Measurements from ENCODE around the gene PAPLN. TPM values are rescaled to one million over a fixed set of nuclear protein-coding genes. Genes with fewer than 3 reads are reported as not detected.

The PAPLN gene
- polyA plus RNA-seq, 1 donor (not counting 4 experiments of a cell fraction or from before 2014, with no cell fraction given): 8.2 TPM

DNA sequence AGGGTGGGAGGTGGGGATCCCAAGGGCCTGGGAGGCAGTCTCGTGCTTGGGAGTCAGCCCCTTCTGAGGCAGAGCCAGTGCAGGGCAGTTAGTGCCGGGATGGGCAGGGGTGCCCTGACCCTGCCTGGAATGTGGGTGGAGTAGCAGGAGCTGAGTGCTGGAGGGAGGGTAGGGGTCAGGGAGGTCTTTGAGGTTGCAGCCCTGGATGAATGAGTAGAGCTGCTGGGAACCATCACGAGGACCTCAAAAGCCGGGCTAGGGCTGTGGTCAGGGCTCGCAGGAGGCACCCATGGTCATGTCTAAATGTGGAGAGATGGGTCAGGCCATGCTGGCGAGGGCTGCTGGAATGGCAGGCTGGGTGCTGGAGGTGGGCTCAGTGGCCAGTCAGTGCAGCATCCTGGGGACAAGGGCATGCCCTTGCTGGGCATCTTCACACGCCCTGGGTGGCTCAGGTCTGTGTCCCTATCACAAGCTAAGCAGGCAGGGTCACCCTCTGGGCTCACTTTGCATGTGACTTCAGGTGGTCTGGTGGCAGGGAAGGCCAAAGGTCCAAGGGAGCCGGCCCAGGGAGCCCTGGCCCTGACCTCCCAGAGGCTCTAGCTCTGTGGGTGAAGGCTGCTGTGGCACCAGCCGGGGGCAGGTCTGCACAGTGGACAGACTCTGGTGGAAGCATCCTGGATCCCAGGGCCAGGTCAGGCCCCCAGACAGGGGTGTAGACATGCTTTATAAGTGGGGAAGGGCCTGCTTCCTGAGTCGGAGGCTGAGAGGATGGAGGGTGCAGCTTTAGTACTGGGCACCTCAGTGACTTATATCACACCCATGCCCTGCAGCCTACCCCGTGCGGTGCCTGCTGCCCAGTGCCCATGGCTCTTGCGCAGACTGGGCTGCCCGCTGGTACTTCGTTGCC, 24.5 kb downstream of the PAPLN start:
- Histone ChIP-seq H3K36me3 (ENCODE audit: control insufficient read depth in 2 of 2, extremely low read depth in 1 of 2, insufficient read depth in 2 of 2, low read length in 2 of 2) (no peaks in the 10 kb centered on the region), H3K4me1 (ENCODE audit: control insufficient read depth, extremely low read depth, insufficient read depth, low read length) (peaks cover 2% of the 10 kb centered on the region), H3K9ac (ENCODE audit: control insufficient read depth, extremely low read depth, insufficient read depth, low read length) (no peak overlapping the region), H3K9me1 (ENCODE audit: control insufficient read depth, extremely low read depth, insufficient read depth, low read length) (no peaks in the 10 kb centered on the region), H3K4me3 (ENCODE audit: control insufficient read depth in 2 of 3, extremely low read depth in 1 of 3, insufficient read depth in 2 of 3, low read depth in 1 of 3, low read length in 3 of 3) (no peak overlapping the region), H3K4me2 (ENCODE audit: control insufficient read depth, extremely low read depth, insufficient read depth, low read depth, low read length) (no peak overlapping the region), H4K20me1 (ENCODE audit: control insufficient read depth, extremely low read depth, insufficient read depth, low read length) (no peaks in the 10 kb centered on the region), H3K27ac (ENCODE audit: control insufficient read depth, insufficient read depth, low read length) (no peak overlapping the region), H3K79me2 (ENCODE audit: control insufficient read depth, insufficient read depth, low read length) (no peaks in the 10 kb centered on the region), H2AFZ (ENCODE audit: control insufficient read depth, low read length) (no peak overlapping the region), H3K9me3 (ENCODE audit: control insufficient read depth, low read depth, low read length) (no peaks in the 10 kb centered on the region), H3K27me3 (ENCODE audit: control insufficient read depth, extremely low read depth, insufficient read depth, low read length) (no peaks in the 10 kb centered on the region)
- no peak for DNase-seq (ENCODE audit: low read depth, low spot score)
- no peak for FAIRE-seq
- dilution Hi-C loops (cut with MboI; ENCODE audit: extremely low pct_ligation_motif_present, low sequenced_read_pairs): no loop called here
- TF ChIP-seq, protein P1, sequence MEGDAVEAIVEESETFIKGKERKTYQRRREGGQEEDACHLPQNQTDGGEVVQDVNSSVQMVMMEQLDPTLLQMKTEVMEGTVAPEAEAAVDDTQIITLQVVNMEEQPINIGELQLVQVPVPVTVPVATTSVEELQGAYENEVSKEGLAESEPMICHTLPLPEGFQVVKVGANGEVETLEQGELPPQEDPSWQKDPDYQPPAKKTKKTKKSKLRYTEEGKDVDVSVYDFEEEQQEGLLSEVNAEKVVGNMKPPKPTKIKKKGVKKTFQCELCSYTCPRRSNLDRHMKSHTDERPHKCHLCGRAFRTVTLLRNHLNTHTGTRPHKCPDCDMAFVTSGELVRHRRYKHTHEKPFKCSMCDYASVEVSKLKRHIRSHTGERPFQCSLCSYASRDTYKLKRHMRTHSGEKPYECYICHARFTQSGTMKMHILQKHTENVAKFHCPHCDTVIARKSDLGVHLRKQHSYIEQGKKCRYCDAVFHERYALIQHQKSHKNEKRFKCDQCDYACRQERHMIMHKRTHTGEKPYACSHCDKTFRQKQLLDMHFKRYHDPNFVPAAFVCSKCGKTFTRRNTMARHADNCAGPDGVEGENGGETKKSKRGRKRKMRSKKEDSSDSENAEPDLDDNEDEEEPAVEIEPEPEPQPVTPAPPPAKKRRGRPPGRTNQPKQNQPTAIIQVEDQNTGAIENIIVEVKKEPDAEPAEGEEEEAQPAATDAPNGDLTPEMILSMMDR (optimal IDR thresholded peaks at IDR 0.05 in 1 of 3, IDR thresholded peaks at IDR 0.05 in 1 of 3, conservative IDR thresholded peaks at IDR 0.05 in 1 of 3; ENCODE audit: extremely low read depth in 1 of 3, insufficient read depth in 2 of 3, low read length in 3 of 3): no peak
- no peak for TF ChIP-seq EZH2 (IDR thresholded peaks at IDR 0.05; ENCODE audit: low read length)

DNA sequence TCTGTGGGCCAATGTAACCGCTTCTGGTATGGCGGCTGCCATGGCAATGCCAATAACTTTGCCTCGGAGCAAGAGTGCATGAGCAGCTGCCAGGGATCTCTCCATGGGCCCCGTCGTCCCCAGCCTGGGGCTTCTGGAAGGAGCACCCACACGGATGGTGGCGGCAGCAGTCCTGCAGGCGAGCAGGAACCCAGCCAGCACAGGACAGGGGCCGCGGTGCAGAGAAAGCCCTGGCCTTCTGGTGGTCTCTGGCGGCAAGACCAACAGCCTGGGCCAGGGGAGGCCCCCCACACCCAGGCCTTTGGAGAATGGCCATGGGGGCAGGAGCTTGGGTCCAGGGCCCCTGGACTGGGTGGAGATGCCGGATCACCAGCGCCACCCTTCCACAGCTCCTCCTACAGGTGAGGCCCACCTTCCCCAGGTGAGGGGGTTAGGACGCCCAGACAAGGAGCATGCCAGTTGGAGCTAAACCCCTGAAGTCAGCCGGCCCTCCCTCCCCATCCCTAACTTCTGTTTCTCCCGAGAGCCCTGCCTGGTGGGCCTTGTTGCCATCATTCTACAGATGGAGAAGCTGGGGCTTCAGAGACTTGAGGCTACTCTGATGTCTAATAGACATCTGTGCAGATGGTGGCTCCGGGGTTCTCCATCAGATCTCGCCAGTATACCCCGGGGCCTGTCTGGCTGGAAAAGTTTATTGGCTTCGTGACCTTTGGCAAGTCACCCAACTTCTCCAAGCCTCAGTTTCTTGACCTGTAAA, 25.3 kb downstream of the PAPLN start:
- Histone ChIP-seq H3K4me3 (ENCODE audit: control insufficient read depth in 2 of 3, extremely low read depth in 1 of 3, insufficient read depth in 2 of 3, low read depth in 1 of 3, low read length in 3 of 3) (no peak overlapping the region), H3K9me1 (ENCODE audit: control insufficient read depth, extremely low read depth, insufficient read depth, low read length) (no peaks in the 10 kb centered on the region), H3K79me2 (ENCODE audit: control insufficient read depth, insufficient read depth, low read length) (no peaks in the 10 kb centered on the region), H3K9me3 (ENCODE audit: control insufficient read depth, low read depth, low read length) (no peaks in the 10 kb centered on the region), H3K27me3 (ENCODE audit: control insufficient read depth, extremely low read depth, insufficient read depth, low read length) (no peaks in the 10 kb centered on the region), H3K4me2 (ENCODE audit: control insufficient read depth, extremely low read depth, insufficient read depth, low read depth, low read length) (no peak overlapping the region), H3K36me3 (ENCODE audit: control insufficient read depth in 2 of 2, extremely low read depth in 1 of 2, insufficient read depth in 2 of 2, low read length in 2 of 2) (no peaks in the 10 kb centered on the region), H3K9ac (ENCODE audit: control insufficient read depth, extremely low read depth, insufficient read depth, low read length) (no peak overlapping the region), H2AFZ (ENCODE audit: control insufficient read depth, low read length) (no peak overlapping the region), H4K20me1 (ENCODE audit: control insufficient read depth, extremely low read depth, insufficient read depth, low read length) (no peaks in the 10 kb centered on the region), H3K4me1 (ENCODE audit: control insufficient read depth, extremely low read depth, insufficient read depth, low read length) (peaks cover 2% of the 10 kb centered on the region), H3K27ac (ENCODE audit: control insufficient read depth, insufficient read depth, low read length) (no peak overlapping the region)
- no peak for TF ChIP-seq EZH2 (IDR thresholded peaks at IDR 0.05; ENCODE audit: low read length)
- TF ChIP-seq, protein P1 (optimal IDR thresholded peaks at IDR 0.05 in 1 of 3, IDR thresholded peaks at IDR 0.05 in 1 of 3, conservative IDR thresholded peaks at IDR 0.05 in 1 of 3; ENCODE audit: extremely low read depth in 1 of 3, insufficient read depth in 2 of 3, low read length in 3 of 3): no peak
- no peak for DNase-seq (ENCODE audit: low read depth, low spot score)
- dilution Hi-C loops (cut with MboI; ENCODE audit: extremely low pct_ligation_motif_present, low sequenced_read_pairs): no loop called here
- FAIRE-seq: no peak
